Renal pelvis (tissue), 4 donors: ENCODE results near the gene OGDHL. TPM values are rescaled to one million over a fixed set of nuclear protein-coding genes. Genes with fewer than 3 reads are reported as not detected.
A peak's percentile ranks its signal among the peaks of the same experiment; 100 is the strongest.

Source experiments
- DNase-seq: peaks from one replicate; pipeline ENCODE4 v3.0.0-alpha.2; 2013
- polyA plus RNA-seq, 3 donors: library from polyadenylated mRNA; unstranded; fragments of 120-200 nt; gene quantifications; one replicate each; pipeline ENCODE4 v1.2.1, GENCODE V29; 2013; ENCODE audit not compliant: insufficient read length in 3 of 3

OGDHL gene
- polyA plus RNA-seq, 3 donors = 48.1 to 57.4 (median 54.4) TPM

DNA sequence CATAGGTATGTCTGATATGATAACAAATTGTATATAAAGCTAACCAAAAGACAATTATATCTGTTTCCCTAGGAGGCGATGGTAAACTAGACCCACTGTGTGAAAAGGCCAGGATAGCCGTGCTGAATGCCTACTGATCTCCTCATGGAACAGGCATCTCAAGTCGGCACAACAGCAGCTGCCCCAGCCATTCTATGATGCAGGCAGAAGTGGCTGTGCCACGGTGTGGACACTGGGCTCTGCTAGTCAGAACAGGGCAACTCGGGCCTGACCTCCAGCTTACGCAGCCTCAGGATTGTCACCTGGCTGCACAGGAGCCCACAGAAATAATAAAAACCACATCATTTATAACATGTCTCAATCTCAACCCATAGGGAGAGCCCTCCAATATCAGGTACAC, 67.7 kb downstream of the OGDHL start:
- DNase-seq = no peak

DNA sequence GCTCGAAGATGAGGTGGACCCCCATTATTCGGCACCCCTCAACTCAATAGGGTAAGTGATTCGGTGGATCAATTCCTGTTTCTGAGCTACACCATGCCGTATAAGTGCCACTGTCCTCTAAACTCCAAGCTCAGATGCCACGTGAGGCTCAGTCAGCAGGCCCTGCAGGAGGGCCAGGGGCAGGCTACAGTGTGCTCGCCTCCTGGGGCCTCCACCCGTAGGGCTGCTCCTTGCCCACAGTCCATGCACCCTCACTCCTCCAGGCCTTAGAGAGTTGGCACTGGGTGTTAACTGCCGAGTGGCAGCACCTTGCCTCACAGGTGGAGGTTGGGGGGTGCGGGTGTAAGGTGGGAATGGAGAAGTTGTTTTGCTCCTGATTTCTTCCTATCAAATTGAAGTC, 70.5 kb downstream of the OGDHL start:
- DNase-seq = no peak

DNA sequence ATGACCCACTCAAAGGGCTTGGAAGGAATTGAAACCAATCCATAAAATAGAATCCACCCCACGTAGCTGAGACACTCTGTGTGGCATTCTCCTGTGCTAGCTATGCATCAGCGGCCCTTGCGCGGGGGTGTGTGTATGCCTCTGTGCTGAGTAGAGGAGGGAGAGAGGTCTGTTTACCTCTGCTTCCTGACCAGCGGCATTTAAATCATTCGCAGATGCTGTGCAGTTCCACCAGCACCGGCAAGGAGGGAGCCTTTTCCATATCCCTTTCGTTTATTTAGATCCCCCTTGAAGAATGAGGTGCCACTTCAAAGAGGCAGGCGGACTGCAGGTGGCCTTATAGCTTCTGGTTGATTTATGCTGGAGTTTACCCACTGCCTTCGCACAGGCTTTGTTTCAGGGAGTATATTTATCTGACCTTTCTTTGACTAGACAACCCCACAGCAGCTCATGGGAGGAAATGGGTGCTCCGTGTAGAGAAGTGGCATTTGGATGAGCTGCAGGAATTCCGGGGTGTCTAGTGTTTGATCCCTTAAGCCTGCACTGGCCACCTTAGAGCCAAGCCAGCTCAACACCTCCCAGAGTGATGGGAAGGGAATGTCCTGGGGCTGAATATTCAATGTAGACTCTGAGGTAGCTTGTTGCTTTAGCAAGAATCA, 71.3 kb downstream of the OGDHL start:
- DNase-seq = peak; percentile 77

DNA sequence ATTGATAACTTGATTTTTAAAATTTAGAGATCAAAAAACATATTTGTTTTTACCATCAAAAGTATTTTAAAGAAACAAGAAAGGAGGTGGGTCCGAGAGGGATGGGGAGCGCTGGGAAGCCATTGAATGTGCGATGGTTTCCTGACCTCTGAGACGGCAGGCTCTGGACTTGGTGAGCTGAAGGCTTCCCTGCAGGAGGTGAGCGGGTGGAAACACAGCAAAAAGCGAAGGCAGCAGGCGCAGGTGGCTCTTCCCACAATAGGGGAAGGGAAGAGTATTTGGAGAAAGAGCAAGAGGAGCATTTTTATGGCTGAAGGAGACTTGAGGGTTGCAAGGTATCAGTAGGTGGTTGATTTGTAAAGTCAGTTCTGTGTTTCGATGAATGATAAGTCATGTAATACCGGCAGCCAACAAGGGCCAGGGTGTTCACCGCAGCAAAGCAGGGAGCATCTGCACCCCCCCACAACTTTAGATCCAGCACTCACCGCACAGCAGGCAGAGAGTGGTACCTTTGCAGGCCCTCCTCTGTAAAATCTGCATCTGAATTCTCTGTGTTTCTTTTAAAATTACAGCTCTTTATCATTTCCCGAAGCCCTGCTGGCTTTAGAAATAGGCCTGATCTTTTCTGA, 72.1 kb downstream of the OGDHL start:
- DNase-seq = no peak

GRCh38 chr10:49688920-49689319, 73.2 kb downstream of the OGDHL start:
- no peak for DNase-seq

DNA sequence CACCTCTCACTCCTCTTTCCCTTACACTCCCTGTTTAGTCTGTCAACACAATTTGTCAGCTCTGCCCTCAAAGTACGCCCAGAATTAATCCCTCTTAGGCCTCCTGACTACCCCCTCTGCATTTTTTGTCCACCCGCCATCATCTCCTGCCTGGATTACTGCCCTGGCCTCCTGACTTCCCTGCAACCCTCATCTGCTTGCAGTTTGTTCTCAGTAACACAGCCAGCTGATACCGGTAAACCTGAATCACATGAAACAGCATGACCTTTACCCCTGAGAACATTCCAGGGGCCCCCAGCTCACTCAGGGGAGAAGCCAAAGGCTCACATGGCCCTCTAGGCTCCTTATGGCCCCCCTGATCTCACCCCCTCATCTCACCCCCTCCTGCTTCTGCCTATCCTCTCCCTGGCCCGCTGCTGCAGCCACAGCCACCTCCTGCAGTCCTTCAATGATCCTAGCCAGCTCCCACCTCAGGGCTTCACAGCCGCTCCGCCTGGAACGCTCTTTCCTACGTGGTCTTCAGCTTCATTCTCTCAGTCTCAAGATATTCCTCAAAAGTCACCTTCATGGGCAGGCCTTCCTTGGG, 73.8 kb downstream of the OGDHL start:
- DNase-seq = no peak

DNA sequence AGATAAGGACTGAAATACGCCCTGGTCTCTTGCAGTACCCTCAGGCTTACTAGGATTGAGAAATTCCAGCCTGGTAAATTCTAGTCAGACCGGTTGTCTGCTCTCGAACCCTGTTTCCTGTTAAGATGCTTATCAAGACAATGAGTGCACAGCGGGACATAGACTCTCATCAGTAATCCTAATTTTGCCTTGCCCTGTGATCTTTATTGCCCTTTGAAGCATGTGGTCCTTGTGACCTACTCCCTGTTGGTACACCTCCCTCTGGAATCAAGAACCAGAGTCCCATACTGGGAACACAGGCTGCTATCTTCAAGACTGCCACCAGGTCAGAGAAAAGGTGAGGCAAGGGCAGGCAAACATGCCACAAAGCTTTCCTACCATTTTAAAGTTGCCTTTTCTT, 75.5 kb downstream of the OGDHL start:
- no peak for DNase-seq

Other genes starting within 250 kb of the OGDHL start
- gene ERCC6, start 223.2 kb downstream of the OGDHL start, polyA plus RNA-seq = 10 to 100 TPM; 13.7 to 18.6 (median 17.8) TPM
- not detected for gene SLC18A3, start 152.0 kb downstream of the OGDHL start, polyA plus RNA-seq
- gene CHAT, start 148.3 kb downstream of the OGDHL start, polyA plus RNA-seq = under 1 TPM in 1 of 3 donors, not detected in 2; 0.06 TPM
- not detected for gene C10orf53, start 82.7 kb downstream of the OGDHL start, polyA plus RNA-seq
- gene PARG, start 179.7 kb upstream of the OGDHL start, polyA plus RNA-seq = 10 to 100 TPM; 32.9 to 42.3 (median 41.6) TPM
- gene TIMM23B, start 179.7 kb upstream of the OGDHL start, polyA plus RNA-seq = 10 to 100 TPM; 11.0 to 20.7 (median 20.4) TPM
- gene AGAP6, start 226.1 kb upstream of the OGDHL start, polyA plus RNA-seq = 10 to 100 TPM; 15.6 to 42.4 (median 36.5) TPM